Measurements from ENCODE around the gene S100A14.

S100A14 gene

GRCh38 chr1:153638261-153638660 is 22.1 kb upstream of the S100A14 start:
- DNase-seq (ENCODE audit: low spot score) = no peak

DNA sequence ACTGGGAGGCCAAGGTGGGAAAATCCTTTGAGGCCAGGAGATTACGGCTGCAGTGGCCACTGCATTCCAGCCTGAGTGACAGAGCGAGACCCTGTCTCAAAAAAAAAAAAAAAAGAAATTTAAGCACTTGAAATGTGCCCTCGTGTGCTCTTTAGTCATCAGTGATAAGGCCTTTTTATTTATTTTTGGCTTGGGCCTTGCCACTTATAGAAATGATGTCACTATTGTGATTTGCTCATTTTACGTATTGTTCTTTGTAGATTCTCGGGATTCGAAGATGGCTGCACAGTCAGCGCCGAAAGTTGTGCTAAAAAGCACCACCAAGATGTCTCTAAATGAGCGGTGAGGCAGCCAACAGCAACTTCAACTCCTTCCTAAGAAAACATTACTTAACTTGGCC is 20.2 kb upstream of the S100A14 start:
- no peak for DNase-seq (ENCODE audit: low spot score)

DNA sequence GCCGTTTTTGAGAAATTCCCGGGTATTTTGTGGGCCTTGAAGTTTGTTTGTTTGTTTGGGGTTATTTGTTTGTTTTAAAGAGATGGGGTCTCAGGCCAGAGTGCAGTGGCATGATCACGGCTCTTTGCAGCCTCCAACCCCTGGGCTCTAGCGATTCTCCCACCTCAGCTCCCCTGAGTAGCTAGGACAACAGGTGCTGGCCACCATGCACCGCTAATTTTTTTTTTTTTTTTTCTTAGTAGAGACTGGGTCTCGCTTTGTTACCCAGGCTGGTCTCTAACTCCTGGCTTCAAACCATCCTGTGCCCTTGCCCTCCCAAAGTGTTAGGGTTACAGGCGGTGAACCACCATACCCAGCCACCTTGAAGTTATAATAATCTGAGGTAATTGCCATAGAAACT is 19.7 kb upstream of the S100A14 start:
- no peak for DNase-seq (ENCODE audit: low spot score)

DNA sequence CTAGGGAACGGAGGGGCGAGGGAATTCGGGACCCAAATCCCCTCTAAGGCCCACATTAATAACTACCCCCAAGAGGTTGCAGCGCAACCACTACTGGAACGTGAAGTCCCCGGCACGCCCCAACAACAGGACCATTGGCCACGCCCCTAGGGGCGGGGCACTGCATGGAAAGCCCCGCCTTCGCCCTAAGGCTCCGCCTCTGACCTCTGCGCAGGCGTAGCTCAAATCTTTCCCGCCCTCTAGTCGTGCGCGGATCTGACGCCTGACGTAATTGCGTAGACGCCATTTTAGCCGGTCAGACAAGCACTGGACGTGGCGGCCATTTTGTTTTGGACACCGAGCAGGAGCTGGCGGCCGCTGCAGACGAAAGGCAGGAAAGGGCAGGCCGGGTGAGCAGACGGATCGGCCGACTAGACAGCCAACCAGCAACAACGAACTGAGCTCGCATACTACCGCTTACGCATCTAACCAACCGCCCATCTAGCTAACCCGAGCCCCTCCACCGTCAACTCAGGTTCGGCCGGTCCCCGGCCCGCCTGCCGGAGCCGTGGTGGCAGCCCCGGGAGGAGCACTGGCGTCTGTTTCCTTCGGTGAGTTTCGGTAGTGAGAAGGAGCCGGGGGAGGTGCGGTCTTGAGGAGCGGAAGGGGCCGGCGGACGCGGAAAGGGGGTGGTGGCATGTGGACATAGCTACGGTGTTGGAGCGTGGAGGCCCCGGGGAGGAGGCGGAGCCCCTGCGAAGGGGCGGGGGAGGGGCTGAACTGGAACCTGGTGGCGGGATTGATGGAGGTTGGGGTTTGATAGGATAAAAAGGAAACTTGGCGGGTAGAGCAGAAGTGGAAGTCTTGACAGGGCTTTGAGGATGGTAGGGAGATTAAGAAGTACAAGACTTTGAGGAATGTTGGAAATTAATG is 17.9 kb upstream of the S100A14 start, which contains the start of gene CHTOP:
CHTOP (plus strand) TSS at position 313 of the 912 bp plus-strand sequence. CDS start 2,523 bp downstream, outside the sequence.
- DNase-seq (ENCODE audit: low spot score) = peak; percentile 99

- DNase-seq (ENCODE audit: low spot score) = no peak
These were observed 17.1 kb upstream of the S100A14 start for GRCh38 chr1:153633161-153633753.

- DNase-seq (ENCODE audit: low spot score) = no peak
These were observed 15.2 kb upstream of the S100A14 start for GRCh38 chr1:153631047-153632022.

DNA sequence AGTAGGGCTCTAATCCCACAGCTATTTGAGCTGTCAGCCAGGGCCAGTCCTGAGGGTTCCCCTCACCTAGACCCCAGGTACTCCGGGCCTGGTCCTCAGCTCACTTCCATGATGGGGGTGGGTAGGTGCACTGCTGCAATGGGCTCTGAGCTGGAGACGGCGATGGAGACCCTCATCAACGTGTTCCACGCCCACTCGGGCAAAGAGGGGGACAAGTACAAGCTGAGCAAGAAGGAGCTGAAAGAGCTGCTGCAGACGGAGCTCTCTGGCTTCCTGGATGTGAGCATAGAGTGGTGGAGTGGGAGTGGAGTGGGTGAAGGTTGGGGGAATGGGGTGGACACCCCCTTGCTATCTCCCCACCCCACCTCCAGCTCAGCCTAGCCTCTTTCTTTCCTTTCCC is 14.3 kb upstream of the S100A14 start:
- no peak for DNase-seq (ENCODE audit: low spot score)

DNA sequence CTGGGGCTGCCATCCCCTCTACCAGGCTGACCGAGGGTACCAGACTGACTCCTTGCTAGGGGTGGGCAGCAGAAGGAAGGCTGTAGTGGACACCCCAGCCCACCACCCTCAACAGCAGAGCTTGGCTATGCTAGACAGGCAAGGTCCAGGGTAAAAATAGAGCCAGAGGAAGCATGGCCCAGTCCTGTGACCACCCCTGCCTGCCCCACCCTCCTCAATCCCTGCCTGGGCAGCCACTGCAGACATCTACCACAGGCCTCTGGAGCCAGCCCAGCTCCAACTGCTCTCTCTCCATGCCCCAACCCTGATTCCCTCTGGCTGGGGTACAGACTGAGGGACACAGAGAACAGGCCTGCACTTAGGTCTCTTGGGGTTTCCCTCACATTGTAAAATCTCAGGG is 13.8 kb upstream of the S100A14 start:
- no peak for DNase-seq (ENCODE audit: low spot score)

GRCh38 chr1:153629343-153629665 is 13.2 kb upstream of the S100A14 start:
- DNase-seq (ENCODE audit: low spot score) = no peak

GRCh38 chr1:153628638-153629342 is 12.7 kb upstream of the S100A14 start:
- no peak for DNase-seq (ENCODE audit: low spot score)

DNA sequence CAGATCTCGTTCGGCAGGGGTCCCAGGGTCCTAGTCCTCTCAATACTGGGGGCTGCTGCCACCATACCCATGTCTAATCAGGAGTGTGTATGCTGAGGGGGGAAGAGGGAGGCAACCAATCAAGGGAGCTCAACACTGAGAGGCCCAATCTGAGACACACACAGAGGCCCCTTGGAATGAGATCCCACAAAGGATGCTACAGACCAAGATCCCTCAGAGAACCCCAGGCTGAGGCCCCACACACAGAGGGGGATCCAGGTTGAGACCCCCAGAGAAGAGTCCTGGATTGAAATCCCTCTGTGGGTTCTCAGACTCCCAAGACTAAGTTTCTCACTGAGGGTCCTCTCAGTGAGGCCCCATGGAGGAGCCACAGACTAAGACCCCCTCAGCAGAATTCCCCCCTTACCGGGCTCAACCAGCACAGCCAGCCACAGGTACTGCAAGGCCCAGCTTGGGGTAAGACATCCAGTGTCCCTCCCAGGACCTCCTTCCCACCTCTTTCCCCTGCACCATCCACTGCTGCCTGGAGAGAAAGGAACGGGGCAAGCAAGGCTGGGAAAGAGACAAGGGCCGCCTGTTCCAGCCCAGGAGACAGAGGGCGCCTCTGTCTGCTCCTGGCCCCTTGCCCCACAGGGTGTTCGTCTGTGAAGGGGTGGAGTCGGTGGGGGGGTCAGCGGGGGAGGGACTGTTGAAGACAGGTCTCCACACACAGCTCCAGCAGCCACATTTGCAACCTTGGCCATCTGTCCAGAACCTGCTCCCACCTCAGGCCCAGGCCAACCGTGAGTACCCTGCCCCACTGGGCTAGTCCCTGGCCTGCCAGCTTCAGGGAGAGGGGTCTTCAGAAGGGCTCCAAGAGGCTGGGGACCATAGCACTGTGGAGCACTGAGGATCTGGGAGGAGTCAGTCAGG is 11.8 kb upstream of the S100A14 start, which contains the start of gene S100A1:
S100A1 (plus strand) TSS at position 720 of the 912 bp plus-strand sequence. CDS start 2,088 bp downstream, outside the sequence.
- DNase-seq (ENCODE audit: low spot score) = no peak

DNA sequence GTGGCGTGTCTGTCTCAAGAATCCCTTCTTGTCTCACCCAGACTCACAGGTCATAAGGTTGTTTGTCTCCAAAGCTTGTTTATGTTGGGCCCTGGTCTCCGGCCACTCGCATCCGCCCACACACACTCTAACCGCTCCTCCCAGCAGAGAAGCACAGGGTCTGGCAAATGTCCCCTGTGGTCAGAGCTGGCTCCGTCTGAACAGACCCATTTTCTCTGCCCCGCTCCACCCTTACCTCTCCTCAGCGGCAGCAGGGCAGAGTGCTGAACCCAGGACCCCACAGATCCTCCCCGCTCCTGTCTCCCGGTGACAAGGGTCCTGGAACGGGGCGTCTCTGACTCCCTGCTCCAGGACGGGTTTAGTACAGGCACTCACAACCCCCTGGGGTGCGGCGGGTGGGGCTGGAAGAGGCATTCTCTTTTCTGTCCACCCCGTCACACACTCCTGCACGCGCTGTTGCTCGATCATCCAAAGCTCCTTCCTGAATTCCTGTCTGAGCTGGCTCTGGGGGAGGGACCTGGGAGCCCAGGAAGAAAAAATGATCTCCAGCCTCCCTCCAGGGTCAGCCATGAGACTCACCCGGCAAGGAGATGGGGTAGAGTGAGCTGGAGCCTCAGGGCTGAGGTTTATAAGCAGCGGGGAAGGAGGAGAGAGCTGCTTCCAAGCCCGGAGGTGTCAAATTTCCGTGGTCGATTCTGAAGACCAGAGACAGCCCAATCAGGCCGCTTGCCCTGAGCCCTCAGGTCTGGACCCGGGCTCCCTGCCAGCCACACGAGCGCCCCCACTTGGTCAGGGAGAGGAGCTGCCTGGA is 11.0 kb upstream of the S100A14 start, which contains the start of gene S100A13:
S100A13 (minus strand) TSS at position 602 of the 811 bp plus-strand sequence. CDS start 1,033 bp downstream, outside the sequence.
- no peak for DNase-seq (ENCODE audit: low spot score)

DNA sequence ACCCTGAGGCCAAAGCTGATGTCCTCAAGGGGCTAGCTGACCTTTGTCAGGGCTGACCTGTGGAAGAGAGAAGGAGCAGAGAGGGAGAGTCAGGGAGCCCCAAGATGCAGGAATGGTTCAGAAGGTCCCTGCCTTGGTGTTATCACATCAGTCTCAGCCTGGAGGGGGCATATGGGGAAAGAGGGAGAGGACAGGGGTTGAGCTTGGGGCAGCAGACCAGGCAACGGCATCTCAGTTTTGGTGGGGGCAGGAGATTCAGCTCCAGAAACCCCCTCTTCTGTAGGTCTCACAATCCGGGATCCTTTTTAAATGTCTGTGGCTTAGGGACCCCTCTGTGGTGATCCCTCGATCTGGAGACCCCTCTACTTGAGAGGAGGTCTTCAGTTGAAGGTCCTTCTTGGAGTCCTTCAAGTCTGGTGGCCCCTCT is 10.4 kb upstream of the S100A14 start:
- no peak for DNase-seq (ENCODE audit: low spot score)

- no peak for DNase-seq (ENCODE audit: low spot score)
These were observed 9.0 kb upstream of the S100A14 start for GRCh38 chr1:153624965-153625611.

DNA sequence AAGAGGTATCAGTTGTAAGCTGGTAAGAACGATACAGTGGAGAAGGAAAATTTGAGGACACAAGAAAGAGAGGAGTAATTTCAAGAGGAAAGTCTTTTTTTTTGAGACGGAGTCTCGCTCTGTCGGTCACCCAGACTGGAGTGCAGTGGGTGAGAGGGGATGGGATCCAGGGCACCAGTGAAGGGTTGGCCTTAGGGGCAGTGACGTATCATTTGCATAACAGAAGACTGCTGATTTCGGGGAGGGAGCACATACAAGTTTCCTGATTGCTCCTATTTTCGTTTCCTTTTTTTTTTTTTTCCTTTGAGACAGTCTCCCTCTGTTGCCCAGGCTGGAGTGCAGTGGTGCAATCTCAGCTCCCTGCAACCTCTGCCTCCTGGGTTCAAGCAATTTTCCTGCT is 7.0 kb upstream of the S100A14 start:
- no peak for DNase-seq (ENCODE audit: low spot score)

- DNase-seq (ENCODE audit: low spot score) = no peak
These were observed 3.0 kb upstream of the S100A14 start for GRCh38 chr1:153619171-153619570.

GRCh38 chr1:153617663-153618062 is 1.5 kb upstream of the S100A14 start:
- DNase-seq (ENCODE audit: low spot score) = no peak

DNA sequence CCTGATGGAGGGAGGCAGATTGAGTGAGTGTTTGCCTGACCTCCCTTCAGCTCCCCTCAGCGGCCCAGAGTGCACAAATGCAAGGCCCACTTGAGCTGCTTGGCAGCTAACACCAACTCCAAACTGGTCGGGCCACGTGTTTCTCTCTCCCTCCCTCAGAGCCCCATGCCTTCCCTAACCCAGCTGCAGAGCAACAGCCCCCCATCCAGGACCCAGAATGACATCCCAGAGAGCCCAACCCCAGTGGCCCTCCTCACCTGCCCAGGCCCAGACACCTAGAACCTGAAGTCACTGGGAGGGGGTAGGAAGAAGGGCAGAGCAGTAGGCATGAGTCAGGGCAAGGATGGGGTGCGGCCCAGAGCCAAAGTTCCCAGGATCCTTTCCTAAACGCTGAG is 789 bp upstream of the S100A14 start:
- DNase-seq (ENCODE audit: low spot score) = no peak

GRCh38 chr1:153615406-153615805 is 719 bp downstream of the S100A14 start:
- no peak for DNase-seq (ENCODE audit: low spot score)

Data from hematopoietic multipotent progenitor cell treated with erythropoietin and hydrocortisone succinate and interleukin-3 and kit ligand, for 15 days (in vitro differentiated cells).